SK-N-MC (cell line): ENCODE results near the gene NEDD4.

Experiments used
- EZH2 ChIP-seq: fragments of 200-600 bp; sonication (generic); IDR thresholded peaks from one replicate; pipeline ENCODE4 v1.6.1; 2017; ENCODE audit warnings: antibody characterized with exemption
- FOXP2 ChIP-seq: optimal IDR thresholded peaks from 2 replicates; pipeline ENCODE3; 2011; ENCODE audit warnings: mild to moderate bottlenecking, moderate library complexity; ENCODE audit not compliant: insufficient read depth; ENCODE audit errors: extremely low read length, control extremely low read depth
- POLR2AphosphoS5 ChIP-seq: IDR thresholded peaks from 2 replicates; pipeline ENCODE4 v1.6.1; 2012; ENCODE audit warnings: mild to moderate bottlenecking, low read depth, low read length, borderline replicate concordance

GRCh38 chr15:55824857-55825613 lies 168.4 kb downstream of the NEDD4 start:
- TF ChIP-seq EZH2: no peak
- TF ChIP-seq POLR2AphosphoS5: no peak
- TF ChIP-seq FOXP2: no peak
